ENCODE results near the gene DES.

DES gene

GRCh38 chr2:219471476-219472371 is 53.5 kb downstream of the DES start:
- DNase-seq (ENCODE audit: low read depth in 4 of 4, low spot score in 1 of 4), result no peak

- no peak for DNase-seq (ENCODE audit: low read depth in 4 of 4, low spot score in 1 of 4)
Measured at GRCh38 chr2:219472629-219473187, 54.5 kb downstream of the DES start.

GRCh38 chr2:219473511-219473910 is 55.3 kb downstream of the DES start:
- DNase-seq (ENCODE audit: low read depth in 4 of 4, low spot score in 1 of 4), result no peak

GRCh38 chr2:219474285-219475060 is 56.3 kb downstream of the DES start:
- no peak for DNase-seq (ENCODE audit: low read depth in 4 of 4, low spot score in 1 of 4)

GRCh38 chr2:219475278-219475677 is 57.1 kb downstream of the DES start:
- DNase-seq (ENCODE audit: low read depth in 4 of 4, low spot score in 1 of 4), result no peak

- peak; percentile 29 to 51 (median 46) for DNase-seq (ENCODE audit: low read depth in 4 of 4, low spot score in 1 of 4)
Measured at GRCh38 chr2:219475697-219476651, 57.8 kb downstream of the DES start.
